GM19467 (cell line): ENCODE measurements around the gene MICU1.
"Not testable (repeated sequence)": the region's sequence is repeated elsewhere in the genome, so short reads cannot be mapped to it uniquely, and the experiment has no call there.

ENCODE experiments used
- ATAC-seq: cut with Tn5 transposase; IDR thresholded peaks from one replicate; pipeline ENCODE4 v1.9.1; 2021; ENCODE audit warnings: mild to moderate bottlenecking, moderate library complexity; ENCODE audit not compliant: unreplicated experiment

The MICU1 gene

DNA sequence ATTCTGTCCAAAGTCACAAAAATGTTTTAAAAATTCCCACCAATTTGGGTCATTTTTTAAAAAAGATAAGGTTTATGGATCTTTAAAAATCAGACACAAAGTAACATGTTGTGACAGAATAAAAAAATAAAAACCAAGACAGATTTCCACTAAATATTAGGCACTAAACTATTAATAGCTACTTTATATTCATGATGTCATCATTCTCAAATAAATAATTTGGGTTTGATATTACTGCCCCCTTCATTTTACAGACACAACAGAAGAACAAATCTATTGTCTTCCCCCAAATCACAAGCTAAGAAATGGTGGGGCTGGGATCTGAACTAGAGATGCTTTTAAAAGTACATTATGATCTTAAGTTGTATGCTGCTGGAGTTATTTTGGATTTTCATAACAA, 119.4 kb downstream of the MICU1 start:
- no peak for ATAC-seq

DNA sequence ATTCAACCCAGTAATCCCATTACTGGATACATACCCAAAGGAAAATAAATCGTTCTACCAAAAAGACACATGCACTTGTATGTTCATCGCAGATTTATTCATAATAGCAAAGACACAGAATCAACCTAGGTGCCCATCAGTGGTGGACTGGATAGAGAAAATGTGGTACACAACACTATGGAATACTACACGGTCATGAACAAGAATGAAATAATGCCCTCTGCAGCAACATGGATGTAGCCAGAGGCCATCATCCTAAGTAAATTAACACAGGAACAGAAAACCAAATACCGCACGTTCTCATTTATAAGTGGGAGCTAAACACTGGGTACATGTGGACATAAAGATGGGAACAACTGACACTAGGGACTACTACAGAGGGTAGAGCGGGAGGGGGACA, 120.4 kb downstream of the MICU1 start:
- ATAC-seq: no peak

DNA sequence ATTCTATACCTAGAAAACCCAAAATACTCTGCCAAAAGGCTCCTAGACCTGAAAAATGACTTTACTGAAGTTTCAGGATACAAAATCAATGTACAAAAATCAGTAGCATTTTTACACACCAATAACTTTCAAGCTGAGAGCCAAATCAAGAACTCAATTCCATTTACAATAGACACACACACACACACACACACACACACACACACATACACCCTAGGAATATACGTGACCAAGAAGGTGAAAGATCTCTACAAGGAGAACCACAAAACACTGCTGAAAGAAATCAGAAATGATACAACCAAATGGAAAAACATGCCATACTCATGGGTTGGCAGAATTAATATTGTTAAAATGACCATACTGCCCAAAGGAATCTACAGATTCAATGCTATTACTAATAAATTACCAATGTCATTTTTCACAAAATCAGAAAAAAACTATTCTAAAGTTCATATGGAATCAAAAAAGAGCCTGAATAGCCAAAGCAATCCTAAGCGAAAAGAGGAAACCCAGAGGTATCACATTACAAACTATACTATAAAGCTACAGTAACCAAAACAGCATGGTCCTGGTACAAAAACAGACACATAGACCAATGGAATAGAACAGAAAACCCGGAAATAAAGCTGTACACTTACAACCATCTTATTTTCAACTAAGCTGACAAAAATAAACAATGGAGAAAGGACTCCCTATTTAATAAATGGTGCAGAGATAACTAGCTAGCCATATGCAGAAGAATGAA, 122.0 kb downstream of the MICU1 start:
- no peak for ATAC-seq

DNA sequence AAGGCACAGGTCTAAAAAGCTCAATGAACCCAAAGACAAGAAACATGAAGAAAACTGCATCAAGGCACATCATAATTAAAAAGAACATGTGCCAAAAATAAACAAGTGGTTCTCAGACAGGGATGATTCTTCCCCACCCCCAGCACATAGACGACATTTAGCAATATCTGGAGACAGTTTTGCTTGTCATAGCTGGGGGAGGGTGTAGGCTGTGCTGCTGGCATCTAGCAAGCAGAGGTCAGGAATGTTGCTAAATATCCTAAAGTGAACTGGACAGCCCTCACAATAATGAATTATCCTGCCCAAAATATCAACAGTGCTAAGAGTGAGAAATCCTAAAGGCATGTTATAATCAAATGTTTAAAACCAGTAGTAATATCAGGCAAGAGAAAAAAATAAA, 122.6 kb downstream of the MICU1 start:
- ATAC-seq: no peak

DNA sequence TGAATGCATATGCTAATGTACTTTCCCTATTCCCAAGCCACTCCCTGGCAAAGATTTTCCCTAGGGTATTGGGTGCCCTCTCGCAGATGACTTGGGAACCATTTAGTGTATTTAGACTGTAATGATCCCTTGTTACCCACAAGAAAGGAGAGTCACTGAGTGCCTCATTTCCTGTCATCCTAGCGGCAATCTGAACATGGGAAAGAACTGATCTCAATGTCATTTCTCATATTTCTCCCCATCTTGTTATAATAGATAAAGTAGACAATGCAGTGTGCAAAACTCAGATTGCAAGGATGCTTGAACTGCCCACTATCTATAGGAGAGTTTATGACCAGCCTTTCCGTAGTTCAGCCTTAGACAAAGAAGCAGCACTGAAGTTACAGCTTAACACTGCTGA, 123.3 kb downstream of the MICU1 start:
- ATAC-seq: no peak

DNA sequence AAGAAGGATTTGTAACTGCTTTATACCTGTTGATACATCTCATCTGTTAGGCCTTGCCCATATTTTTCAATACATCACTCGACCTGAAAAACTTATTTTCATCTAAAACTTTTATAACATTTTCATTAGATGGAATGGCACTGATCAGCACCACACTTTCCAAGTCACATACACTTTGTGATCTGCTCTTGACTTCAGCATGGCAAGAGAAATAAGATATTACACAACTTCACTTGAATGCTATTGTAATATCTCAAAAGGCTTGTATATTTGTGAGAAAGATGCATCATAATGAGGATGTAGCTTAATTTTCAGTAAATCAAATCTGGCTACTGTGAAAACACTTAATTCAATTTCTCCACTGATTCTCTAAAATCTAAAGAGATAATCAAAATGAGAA, 126.2 kb downstream of the MICU1 start:
- ATAC-seq: no peak

DNA sequence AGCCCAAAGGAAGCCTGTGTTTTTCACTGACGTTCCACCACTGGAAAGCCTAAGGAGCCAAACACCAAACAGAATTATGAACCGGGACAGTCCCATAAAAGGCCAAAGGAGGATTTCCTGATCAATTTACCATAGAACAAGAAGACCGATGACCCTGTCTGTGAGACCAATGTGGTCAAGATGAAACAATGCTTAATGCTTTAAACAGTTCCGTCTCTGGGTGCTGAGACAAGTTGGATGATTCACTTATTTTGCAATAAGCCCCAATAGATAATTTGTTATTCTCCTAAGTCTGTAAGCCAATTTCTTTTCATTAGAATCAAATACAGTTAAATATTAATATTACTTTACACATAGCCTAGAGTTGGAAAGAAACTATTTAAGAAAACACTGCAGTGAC, 134.9 kb downstream of the MICU1 start:
- no peak for ATAC-seq

DNA sequence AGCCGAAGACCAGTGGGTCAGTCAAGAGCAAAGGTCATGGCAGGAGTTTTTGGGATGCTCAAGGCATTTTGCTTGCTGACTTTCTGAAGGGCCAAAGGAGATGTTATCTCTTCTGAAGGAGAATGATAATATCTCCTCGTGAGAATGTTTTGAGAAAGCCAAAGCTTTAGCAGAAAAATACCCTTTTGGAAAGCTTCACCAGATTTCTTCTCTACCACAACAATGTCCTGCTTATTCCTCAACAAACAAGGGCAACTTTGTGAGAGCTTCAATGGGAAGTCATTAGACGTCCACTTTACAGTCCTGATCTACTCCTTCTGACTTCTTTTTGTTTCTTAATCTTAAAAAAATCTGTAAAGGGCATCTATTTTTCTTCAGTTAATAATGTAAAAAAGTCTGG, 138.4 kb downstream of the MICU1 start:
- ATAC-seq: no peak

DNA sequence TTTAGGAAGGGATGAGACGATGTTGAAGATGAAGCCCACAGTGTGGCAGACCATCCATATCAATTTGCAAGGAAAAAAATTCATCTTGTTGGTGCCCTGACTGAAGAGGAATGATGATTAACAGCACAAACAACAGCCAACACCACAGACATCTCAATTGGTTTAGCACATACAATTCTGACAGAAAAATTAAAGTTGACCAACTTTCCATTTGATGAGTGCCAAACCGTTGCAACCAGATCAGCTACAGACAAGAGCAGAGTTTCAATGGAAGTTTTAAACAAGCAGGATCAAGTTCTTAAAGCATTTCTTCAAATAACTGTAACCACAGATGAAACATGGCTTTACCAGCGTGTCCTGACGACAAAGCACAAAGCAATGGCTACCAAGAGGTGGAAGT, 138.8 kb downstream of the MICU1 start:
- no peak for ATAC-seq

DNA sequence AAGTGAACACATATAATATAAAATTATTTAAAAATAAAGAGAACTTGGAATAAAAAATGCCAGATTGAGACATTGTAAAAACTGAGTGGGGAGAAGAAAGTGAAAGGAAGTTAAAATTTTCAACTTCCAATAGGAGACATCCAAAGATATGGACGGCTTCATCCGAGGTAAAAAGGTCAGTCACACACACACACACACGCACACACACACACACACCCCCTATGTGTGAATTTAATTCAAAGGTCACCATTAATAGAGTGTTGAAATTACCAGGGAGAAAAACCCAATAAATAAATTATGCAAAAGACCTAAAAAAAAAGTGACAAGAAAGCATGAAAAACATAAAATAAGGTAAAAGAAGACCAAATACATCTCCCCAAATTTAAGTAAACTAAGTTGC, 140.2 kb downstream of the MICU1 start:
- ATAC-seq: no peak

DNA sequence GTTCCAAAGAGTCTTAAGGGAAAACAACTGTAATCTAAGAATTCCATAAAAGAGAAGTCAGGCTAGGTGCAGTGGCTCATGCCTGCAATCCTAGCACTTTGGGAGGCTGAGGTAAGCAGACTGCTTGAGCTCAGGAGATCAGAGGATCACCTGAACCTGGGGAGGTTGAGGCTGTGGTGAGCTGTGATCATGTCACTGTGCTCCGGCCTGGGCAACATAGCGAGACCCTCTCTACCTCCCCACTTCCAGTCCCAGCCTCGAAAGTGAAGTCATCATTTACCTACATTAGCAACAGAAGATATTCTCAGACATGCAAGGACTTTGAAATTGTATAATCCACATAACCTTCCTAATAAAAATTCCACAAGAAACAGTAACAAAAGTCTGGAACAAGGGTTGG, 141.4 kb downstream of the MICU1 start:
- ATAC-seq: no peak

DNA sequence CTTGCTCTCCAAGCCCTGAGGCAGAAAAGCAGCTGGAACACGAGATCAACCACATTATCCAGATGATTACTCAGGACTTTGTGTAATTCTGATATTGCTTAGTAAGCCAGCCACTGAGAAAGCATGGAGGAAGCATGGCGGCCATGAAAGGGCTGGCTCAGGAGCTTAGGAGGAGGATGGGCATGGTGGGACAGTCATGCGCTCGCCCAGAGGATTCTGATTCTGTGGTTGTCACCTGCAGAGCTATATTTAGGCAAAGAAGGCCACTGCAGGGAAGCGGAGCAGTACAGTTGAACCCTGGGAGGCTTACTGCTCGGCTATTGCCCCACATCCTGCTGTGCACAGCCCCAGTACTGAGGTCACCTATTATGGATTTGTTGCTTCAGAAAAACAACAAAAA, 142.4 kb downstream of the MICU1 start:
- ATAC-seq: no peak

DNA sequence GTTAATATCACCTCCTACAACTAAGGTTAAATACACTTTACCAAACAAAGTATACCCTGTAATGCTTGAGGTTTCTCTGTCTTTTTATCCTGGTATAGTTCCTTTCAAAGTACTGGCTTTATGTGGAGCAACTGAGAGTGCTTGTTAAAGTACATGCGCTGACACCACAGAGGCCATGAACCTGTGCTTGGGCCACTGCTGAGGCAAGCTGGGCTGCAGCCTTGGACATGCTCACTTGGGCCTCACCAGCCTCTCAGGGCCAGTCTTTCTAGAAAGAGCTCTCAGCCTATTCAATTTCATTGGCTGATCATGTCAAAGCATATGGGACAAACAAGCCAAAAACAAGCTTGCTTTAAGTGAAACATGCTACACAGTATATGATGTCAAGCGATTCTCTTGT, 145.0 kb downstream of the MICU1 start:
- ATAC-seq: no peak

DNA sequence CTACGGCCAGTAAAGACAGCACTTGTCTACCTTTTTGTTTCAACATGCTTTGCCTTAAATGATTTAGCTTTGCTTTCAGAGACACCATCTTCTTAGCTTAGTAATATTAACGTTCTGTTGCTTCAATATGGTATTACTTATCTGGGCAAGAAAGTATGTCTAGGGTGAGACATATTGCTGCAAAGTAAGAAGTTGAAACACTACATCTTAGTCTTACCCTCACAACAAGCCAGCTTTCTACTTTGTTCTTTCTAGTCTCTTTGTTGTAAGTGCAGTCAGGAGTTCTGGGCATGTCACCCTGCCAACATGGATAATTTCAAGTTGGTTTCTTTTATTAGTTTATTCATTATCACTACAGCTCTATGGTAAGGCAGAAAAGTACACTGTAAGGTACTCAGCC, 148.4 kb downstream of the MICU1 start:
- ATAC-seq: no peak

DNA sequence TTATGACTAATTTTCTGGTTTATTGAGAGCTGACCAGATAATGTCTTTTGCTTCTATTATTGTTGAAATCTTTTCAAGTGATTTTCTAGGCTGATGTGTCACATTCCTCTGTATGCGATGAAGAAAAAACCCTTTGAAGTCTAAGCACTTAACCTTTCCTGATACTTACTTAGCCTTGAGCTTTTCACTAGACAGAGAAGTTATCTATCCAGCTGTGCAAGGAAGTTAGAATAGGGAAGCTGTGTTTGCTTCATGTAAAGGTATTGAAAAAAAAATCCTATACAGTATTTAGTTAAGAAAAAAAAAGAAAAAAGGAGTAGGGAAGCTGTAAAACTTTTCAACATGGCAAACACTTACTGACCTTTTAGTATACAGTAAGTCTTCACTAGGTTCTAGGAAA, 153.6 kb downstream of the MICU1 start:
- no peak for ATAC-seq

DNA sequence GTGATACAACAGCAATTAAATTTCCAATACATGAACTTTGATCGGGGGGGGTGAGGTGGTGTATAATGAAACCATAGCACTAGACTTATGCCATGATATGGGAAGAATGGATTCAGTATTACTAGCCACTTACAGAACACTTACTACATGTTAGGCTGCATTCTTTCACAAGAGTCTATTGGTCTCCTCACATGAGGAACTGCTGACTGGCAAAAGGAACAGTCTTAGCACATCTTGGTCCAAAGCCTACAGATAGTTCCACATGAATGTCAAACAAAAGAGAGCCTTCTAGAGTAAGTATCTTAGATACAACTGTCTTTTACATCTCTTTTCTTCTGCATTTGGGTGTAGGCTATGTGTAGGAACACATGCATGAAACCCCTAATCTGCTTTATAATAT, 155.2 kb downstream of the MICU1 start:
- no peak for ATAC-seq

DNA sequence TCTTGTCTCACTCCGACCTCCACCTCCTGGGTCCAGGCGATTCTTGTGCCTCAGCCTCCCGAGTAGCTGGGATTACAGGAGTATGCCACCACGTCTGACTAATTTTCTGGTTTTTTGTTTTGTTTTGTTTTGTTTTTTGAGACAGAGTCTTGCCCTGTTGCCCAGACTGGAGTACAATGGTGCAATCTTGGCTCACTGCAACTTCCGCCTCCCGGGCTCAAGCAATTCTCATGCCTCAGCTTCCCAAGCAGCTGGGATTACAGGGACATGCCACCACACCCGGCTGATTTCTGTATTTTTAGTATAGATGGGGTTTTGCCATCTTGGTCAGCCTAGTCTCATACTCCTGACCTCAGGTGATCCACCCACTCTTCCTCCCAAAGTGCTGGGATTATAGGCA, 158.8 kb downstream of the MICU1 start:
- not testable (repeated sequence) for ATAC-seq

DNA sequence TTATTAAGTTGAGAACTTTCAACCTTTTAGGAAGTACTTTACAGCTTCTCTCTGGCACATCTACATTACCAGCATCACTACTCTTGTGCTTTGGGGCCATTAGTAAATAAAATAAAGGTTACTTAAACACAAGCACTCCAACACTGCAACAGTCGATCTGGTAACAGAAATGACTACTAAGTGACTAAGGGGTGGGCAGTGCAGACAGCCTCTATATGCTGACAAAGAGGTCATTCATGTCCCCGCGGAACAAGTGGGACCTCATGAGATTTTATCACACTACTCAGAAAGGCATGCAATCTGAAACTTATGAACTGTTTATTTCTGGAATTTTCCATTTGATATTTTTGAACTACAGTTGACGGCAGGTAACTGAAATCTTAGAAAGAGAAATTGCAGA, 159.9 kb downstream of the MICU1 start:
- ATAC-seq: no peak

DNA sequence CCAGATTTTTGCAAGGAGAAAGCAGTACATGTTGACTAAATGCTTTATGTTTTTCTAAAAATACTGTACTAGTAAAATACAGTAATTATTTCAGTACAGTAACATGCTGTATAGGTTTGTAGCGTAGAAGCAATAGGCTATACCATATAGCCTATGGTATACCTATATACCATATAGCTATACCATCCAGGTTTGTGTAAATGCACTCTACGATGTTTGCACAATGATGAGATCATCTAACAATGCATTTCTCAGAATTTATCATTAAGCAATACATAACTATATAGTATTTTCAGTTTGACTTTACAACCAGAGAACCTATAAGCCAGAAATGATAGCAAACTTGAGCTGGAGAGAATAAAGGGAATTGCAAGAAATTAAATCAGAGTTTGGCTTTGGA, 161.4 kb downstream of the MICU1 start:
- no peak for ATAC-seq

DNA sequence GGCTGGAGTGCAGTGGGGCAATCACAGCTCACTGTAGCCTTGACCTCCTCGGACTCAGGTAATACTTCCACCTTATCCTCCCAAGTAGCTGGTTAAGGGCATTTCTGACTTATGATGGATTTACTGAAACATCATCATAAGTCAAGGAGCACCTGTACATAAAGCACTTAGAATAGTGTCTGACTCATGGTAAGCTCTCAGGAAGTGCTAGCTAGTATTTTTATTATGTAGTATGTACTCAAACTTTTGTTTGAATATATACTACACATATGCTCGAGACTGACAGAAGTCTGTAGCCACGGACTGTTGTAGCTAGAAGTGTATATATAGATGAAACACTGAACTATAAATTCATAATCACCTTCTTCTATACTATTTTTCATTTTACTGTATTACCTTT, 163.6 kb downstream of the MICU1 start:
- no peak for ATAC-seq

DNA sequence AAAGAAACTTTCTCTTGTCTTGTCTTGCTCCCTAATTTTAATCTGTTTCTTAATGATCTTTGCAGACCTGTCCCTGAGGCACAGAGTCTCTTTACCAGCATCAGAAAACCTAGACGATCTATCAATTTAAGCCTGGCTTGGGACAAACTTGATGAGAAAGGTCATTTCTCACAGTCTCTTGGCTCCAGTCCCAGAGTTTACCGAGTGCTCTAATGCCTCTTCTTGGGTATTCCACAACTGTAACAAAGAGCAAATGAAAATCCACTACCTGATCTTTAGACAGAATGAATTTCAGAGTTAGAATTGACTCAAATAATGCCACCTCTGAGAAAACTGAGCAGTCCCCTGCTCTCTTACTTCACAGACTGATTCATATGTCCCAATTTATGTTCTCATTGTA, 164.8 kb downstream of the MICU1 start:
- no peak for ATAC-seq

DNA sequence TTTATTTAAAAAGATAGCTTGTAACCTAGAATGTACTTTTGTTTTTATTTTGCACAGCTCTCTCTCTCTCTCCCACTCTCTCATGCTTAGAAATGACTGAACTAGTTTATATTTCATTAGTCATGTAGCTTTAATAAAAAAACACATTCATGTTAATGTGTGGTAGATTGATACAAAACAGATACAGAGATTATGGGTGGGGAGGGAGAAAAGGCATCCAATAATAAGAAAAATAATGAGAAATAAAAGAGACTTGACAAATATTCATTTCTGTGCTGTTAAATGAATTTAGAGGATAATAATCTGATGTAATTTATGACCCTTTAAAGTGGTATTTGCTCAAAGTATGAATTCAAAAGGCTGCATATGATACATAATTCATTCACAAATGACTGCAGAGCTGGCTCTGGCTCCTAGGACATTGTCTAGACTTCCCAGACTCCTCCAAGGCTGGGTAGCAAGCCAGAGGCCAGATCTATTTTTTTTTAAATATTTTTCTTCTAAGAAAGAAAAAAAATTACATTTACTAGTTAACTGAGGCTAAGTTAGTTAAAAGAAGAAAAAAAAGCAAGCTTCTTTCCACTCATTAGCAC, 165.5 kb downstream of the MICU1 start:
- no peak for ATAC-seq

DNA sequence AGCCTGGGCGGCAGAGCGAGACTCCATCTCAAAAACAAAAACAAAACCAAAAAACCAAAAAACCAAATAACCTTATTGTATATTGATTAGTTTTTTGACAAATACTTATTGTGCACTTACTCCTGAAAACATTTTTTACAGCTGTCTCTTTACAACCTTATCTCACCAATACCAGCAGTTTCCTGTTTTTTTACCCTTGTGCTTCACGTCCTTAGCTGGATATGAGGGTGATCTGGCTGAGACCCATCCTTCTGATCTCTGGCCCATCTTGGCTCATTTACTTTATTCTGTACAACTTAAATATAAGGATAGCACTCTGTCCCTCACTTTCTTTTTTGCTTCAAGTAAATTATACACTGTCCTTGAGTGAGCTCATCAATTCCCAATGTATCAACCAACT, 166.6 kb downstream of the MICU1 start:
- ATAC-seq: no peak
